ENCODE measurements around the gene PIGV.
A peak's percentile ranks its signal among the peaks of the same experiment; 100 is the strongest.

The PIGV gene

GRCh38 chr1:26771643-26772321 is 16.0 kb upstream of the PIGV start (continued):
- TF ChIP-seq ZBTB21 (tag by site-specific recombination; IDR thresholded peaks at IDR 0.05) (peak; percentile 85), ZNF626 (tag by site-specific recombination; IDR thresholded peaks at IDR 0.05) (no peak), PATZ1 (tag by site-specific recombination; IDR thresholded peaks at IDR 0.05) (peak; percentile 90), ZEB2 (tag by site-specific recombination; IDR thresholded peaks at IDR 0.05) (peak; percentile 92), HIC1 (tag by site-specific recombination; IDR thresholded peaks at IDR 0.05) (peak; percentile 74), ZNF350 (tag by site-specific recombination; IDR thresholded peaks at IDR 0.05) (no peak), WT1 (tag by site-specific recombination; IDR thresholded peaks at IDR 0.05) (peak; percentile 99), SP3 (tag by site-specific recombination; IDR thresholded peaks at IDR 0.05) (peak; percentile 68), ZNF175 (tag by site-specific recombination; IDR thresholded peaks at IDR 0.05) (no peak), ZNF416 (tag by site-specific recombination; IDR thresholded peaks at IDR 0.05) (no peak), ZNF391 (tag by site-specific recombination; IDR thresholded peaks at IDR 0.05; ENCODE audit: borderline replicate concordance, low read depth) (peak; percentile 74; the same call in 1 of the 2 replicates), ZNF558 (tag by site-specific recombination; IDR thresholded peaks at IDR 0.05) (peak; percentile 47; the same call in 1 of the 2 replicates), ZNF629 (tag by site-specific recombination; IDR thresholded peaks at IDR 0.05) (peak; percentile 89), ZNF335 (tag by site-specific recombination; conservative IDR thresholded peaks at IDR 0.05) (peak; percentile 61), ZNF366 (tag by site-specific recombination; conservative IDR thresholded peaks at IDR 0.05) (peak; percentile 98), ZNF660 (tag by site-specific recombination; IDR thresholded peaks at IDR 0.05) (peak; percentile 22; the same call in 1 of the 2 replicates), OSR2 (tag by site-specific recombination; IDR thresholded peaks at IDR 0.05) (no peak), PRDM10 (tag by site-specific recombination; IDR thresholded peaks at IDR 0.05) (peak; percentile 80), ZNF223 (tag by site-specific recombination; IDR thresholded peaks at IDR 0.05) (no peak), KLF16 (tag by site-specific recombination; IDR thresholded peaks at IDR 0.05) (peak; percentile 46; the same call in 1 of the 2 replicates), INSM2 (tag by site-specific recombination; IDR thresholded peaks at IDR 0.05) (peak; percentile 76), ZNF639 (tag by site-specific recombination; IDR thresholded peaks at IDR 0.05) (peak; percentile 91), ZNF311 (tag by site-specific recombination; IDR thresholded peaks at IDR 0.05; ENCODE audit: borderline replicate concordance) (no peak), ZNF704 (tag by site-specific recombination; IDR thresholded peaks at IDR 0.05) (no peak), ATF2 (tag by site-specific recombination; IDR thresholded peaks at IDR 0.05; ENCODE audit: low read depth) (0 out of 2 replicates have a peak, but pooled peaks have one; percentile 3), ZNF221 (tag by site-specific recombination; IDR thresholded peaks at IDR 0.05; ENCODE audit: borderline replicate concordance) (no peak)
